GM12801 (cell line): ENCODE measurements around the gene WFIKKN1.

ENCODE experiments used
- TF ChIP-seq, protein P1 (sequence below): IDR thresholded peaks from one replicate; pipeline ENCODE4 v1.5.1; 2011; ENCODE audit warnings: control low read depth; ENCODE audit not compliant: insufficient read length; ENCODE audit errors: extremely low read depth

Gene WFIKKN1

GRCh38 chr16:598823-599739, 31.7 kb upstream of the WFIKKN1 start:
- TF ChIP-seq, protein P1, sequence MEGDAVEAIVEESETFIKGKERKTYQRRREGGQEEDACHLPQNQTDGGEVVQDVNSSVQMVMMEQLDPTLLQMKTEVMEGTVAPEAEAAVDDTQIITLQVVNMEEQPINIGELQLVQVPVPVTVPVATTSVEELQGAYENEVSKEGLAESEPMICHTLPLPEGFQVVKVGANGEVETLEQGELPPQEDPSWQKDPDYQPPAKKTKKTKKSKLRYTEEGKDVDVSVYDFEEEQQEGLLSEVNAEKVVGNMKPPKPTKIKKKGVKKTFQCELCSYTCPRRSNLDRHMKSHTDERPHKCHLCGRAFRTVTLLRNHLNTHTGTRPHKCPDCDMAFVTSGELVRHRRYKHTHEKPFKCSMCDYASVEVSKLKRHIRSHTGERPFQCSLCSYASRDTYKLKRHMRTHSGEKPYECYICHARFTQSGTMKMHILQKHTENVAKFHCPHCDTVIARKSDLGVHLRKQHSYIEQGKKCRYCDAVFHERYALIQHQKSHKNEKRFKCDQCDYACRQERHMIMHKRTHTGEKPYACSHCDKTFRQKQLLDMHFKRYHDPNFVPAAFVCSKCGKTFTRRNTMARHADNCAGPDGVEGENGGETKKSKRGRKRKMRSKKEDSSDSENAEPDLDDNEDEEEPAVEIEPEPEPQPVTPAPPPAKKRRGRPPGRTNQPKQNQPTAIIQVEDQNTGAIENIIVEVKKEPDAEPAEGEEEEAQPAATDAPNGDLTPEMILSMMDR = no peak

GRCh38 chr16:600781-601180, 30.0 kb upstream of the WFIKKN1 start:
- TF ChIP-seq, protein P1 = no peak

- TF ChIP-seq, protein P1 = no peak
Measured at GRCh38 chr16:603933-604332, 26.9 kb upstream of the WFIKKN1 start.

DNA sequence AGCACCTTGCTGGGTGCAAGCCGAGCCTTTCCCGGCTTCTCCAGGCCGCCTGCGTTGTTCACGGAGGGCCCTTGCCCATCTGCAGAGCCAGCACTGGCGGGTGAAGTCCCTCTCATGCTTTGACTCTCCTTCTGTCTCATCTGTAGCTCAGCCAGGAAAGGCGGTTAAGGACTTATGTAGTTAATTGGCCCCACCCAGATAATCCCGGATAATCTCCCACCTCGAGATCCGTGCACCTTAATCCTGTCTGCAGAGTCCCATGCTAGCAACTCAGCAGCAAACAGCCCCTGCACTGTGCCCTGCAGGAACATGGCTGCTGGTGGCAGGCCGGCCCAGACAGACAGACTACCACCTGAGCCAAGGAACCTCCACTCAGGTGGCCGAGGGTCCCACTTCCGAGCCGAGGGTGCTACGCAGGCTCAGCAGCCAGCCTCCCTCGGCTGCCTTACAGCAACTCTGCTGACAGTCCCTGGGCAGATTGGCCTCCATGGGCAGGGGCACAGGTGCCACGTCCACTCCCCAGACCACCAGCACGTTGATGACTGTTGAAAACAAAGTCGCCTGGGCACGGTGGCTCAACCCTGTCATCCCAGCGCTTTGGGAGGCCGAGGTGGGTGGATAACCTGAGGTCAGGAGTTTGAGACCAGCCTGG, 24.0 kb upstream of the WFIKKN1 start:
- TF ChIP-seq, protein P1 = no peak

DNA sequence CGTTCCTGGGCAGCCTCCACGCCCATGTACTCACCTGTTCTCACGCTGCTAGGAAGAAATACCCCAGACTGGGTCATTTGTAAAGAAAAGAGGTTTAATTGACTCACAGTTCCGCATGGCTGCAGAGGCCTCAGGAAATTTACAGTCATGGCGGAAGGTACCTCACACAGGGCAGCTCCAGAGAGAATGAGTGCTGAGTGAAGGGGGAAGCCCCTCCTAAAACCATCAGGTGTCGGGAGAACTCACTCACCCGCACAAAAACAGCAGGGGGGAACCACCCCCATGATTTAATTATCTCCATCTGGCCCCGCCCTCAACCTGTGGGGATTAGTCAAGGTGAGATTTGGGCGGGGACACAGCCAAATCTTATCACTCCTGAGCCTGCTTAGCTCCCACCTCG, 22.8 kb upstream of the WFIKKN1 start:
- TF ChIP-seq, protein P1 = no peak

- TF ChIP-seq, protein P1 = no peak
Measured at GRCh38 chr16:609316-609715, 21.5 kb upstream of the WFIKKN1 start.

DNA sequence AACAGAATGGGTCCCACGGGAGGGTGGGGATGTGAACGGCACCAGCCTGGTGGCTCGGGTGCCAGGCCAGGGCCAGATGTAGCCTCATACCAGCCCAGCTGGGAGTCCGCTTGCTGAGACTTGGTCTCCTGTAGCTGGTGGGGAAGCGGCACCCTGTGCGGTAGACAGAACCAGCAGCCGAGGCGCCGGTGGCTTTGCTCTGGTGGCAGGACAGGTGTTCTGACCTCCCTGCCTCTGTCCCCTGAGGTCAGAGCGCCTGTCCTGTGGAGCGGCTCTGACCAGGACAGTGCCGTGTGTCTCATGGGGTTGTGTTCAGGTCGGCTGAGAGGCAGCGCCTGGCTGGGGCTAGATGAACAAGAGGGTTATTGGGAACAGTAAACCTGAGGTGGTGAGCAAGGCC, 20.8 kb upstream of the WFIKKN1 start:
- TF ChIP-seq, protein P1 = no peak
